ENCODE results near the gene HK3.

The HK3 gene

DNA sequence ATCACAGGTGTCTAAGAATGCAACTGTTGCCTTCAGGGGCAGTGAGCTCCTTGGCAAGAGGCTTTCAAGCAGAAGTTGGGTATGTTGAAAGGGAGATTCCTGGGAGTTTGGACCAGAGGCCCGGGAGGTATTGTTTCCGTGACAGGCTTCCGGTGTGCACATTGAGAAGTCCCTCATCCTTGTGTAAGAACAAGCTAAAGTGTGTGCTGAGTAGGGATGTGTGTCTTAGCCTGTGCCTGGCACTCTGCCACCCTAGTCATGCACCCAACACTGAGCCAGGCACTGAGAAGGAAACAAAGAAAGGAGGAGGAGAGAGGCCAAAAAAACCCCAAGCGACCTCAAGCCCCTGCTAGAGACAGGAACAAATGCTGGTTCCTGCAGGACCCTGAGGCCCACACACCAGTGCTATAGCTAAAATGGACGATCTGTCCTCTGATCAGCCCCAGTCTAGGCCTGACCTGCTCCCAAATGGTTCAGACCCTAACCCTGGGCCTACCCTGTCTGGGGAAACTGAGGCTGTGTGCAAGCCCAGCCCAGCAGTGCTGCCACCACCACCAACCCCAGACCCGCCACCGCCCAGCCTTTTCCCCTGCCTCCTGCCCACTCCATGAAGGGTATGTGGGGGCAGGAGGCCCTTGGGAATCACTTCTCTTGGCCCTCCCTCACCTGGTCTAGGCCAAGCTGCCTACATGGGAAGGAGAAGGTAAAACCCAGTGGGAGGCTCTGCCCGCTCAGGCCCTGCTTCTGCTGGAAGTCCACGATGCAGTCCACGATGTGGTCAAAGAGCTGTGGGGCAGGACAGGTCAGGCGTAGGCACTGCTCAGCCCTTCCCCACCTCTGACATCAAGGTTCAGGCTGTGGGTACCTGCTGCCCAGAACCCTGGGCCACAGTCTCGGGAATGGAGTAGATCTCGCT is 12.6 kb downstream of the HK3 start:
- TF ChIP-seq, protein P1, sequence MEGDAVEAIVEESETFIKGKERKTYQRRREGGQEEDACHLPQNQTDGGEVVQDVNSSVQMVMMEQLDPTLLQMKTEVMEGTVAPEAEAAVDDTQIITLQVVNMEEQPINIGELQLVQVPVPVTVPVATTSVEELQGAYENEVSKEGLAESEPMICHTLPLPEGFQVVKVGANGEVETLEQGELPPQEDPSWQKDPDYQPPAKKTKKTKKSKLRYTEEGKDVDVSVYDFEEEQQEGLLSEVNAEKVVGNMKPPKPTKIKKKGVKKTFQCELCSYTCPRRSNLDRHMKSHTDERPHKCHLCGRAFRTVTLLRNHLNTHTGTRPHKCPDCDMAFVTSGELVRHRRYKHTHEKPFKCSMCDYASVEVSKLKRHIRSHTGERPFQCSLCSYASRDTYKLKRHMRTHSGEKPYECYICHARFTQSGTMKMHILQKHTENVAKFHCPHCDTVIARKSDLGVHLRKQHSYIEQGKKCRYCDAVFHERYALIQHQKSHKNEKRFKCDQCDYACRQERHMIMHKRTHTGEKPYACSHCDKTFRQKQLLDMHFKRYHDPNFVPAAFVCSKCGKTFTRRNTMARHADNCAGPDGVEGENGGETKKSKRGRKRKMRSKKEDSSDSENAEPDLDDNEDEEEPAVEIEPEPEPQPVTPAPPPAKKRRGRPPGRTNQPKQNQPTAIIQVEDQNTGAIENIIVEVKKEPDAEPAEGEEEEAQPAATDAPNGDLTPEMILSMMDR (IDR thresholded peaks at IDR 0.05) = no peak

- TF ChIP-seq, protein P1 (IDR thresholded peaks at IDR 0.05) = no peak
Observed at GRCh38 chr5:176884571-176884890, 14.6 kb downstream of the HK3 start.

DNA sequence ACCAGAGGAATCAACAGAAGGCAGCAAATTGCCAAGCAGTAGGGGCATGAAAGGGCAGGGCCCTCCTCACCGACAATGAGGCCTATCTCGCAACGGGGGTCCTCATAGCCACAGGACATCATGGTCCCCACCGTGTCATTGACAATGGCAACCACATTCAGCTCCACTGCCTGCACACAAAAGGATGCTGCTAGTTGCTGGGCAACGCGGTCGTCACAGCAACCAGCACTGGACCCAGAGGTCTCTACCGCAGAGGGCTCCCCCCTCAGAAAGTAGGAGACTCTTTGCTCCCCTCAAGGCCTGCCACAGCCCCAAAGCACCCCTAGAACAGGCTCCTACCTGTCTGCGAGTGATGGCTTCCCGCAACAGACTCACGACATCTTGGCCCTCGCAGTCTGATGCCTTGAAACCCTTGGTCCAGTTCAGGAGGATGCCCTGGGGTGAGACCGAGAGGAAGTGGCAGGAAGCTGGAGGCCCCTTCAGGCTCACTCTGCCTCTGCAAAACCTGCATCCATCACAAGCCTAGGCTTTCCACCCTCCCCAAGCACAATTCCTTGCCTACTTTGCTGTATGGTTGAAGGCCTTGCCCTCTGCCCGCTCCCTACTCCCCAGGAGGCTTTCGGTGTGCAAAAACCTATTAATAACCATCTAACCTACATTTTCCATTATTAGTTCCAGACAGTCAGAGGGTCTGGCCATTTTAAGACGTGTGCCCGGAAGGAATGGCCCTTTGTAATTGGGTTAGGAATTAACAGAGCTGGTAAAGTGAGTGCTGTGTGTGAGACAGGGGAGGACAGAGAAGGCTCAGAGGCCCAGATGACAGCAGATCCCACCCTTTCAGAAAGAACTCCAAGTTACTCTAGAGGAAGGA is 15.2 kb downstream of the HK3 start:
- TF ChIP-seq, protein P1 (IDR thresholded peaks at IDR 0.05) = no peak

GRCh38 chr5:176882567-176882903 is 16.6 kb downstream of the HK3 start:
- TF ChIP-seq, protein P1 (IDR thresholded peaks at IDR 0.05) = no peak

DNA sequence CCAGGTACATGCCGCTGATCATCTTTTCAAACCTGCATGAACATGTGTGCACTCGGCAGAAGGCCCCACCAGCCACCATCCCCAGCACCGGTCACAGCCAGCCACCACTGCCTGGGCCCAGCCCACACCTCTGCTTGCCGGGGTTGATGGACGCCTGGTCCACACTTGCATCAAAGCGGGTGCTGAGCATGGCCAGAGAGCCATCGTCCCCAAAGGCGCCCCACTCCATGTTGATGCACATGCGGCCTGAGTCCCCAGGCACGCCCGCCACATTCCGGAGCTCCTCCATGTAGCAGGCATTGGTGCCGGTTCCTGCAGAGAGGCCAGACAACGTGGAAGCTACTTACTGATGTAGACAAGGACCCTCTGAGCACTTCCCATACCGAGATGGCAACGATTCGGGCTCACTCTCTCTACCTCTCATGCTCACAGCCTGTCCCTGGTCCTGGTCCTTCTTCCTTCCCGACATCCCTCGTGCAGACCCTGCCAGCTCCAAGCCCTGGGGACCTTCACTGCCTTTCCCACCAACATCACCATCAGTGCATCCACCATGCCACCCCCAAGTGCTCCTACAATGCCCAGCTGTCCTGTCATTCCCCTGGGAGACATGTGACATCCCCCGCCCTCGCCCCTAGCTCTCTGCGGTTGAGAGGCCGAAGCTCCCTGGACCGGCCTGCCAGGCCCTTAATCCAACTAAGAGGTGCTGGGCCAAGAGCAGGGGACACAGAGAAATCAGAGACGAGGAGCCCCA is 17.2 kb downstream of the HK3 start:
- TF ChIP-seq, protein P1 (IDR thresholded peaks at IDR 0.05) = no peak

- TF ChIP-seq, protein P1 (IDR thresholded peaks at IDR 0.05) = no peak
Observed at GRCh38 chr5:176881021-176881749, 18.0 kb downstream of the HK3 start.
